GM12801 (cell line): Measurements from ENCODE around the gene BACE2.

Experiments
- TF ChIP-seq, protein P1 (sequence below): IDR thresholded peaks from one replicate; pipeline ENCODE4 v1.5.1; 2011; ENCODE audit warnings: control low read depth; ENCODE audit not compliant: insufficient read length; ENCODE audit errors: extremely low read depth

BACE2 gene

DNA sequence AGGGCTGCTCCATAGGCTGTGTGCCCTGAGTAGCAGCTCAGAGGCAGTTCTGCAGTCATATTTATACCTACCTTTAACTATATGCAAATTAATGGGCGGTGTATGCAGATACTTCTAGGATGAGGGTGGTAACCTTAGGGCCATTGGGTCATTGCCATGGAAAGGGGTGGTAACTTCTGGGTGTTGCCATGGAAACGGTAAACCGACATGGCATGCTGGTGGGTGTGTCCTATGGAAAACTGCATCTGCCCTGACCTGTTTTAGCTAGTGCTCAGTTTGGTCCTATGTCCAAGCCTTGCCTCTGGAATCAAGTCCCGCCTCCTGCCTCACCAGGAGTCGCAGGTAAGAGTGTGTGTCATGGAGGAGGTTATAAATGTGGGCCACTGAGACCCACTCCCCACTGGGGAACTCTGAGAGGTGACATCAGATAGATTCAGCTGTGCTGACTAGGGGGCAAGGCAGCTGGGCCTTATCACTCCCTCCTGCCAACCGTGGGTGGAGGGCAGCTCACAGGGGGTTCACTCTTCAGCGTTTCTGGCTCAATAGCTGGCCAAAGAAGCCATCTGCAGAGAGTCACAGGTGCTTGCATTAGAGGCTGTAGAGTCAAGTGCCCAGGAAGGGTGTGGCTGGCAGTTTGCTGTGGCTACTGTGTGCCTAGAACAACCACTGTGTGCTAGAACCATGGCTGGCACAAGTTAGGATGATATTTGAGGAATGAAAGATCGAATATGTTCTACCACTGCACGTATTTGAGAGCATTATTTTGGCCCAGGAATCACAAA, 19.0 kb downstream of the BACE2 start:
- TF ChIP-seq, protein P1, sequence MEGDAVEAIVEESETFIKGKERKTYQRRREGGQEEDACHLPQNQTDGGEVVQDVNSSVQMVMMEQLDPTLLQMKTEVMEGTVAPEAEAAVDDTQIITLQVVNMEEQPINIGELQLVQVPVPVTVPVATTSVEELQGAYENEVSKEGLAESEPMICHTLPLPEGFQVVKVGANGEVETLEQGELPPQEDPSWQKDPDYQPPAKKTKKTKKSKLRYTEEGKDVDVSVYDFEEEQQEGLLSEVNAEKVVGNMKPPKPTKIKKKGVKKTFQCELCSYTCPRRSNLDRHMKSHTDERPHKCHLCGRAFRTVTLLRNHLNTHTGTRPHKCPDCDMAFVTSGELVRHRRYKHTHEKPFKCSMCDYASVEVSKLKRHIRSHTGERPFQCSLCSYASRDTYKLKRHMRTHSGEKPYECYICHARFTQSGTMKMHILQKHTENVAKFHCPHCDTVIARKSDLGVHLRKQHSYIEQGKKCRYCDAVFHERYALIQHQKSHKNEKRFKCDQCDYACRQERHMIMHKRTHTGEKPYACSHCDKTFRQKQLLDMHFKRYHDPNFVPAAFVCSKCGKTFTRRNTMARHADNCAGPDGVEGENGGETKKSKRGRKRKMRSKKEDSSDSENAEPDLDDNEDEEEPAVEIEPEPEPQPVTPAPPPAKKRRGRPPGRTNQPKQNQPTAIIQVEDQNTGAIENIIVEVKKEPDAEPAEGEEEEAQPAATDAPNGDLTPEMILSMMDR, result no peak

DNA sequence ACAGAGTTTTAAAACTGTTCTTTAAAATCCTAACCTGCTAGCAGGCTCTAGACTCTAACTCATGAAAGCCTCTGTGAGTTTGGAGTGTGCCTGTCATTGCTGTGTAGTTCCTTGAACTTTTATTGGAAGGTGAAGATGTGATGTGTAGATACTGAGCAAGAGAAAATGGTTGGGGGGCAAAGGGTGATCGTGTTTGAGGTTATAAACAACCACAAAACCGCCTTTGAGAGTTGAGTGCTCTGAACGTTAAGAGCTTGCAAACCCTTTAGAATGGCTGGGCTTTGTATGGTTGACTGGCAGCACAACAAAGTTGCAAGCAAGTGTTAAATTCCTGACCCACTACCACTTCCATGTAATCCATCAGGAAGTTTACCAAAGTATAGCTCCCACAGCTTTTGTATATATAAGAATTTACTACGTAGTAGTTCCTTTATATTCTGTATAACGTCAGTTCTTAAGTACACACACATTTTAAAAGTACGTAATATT, 19.6 kb downstream of the BACE2 start:
- TF ChIP-seq, protein P1, result no peak

DNA sequence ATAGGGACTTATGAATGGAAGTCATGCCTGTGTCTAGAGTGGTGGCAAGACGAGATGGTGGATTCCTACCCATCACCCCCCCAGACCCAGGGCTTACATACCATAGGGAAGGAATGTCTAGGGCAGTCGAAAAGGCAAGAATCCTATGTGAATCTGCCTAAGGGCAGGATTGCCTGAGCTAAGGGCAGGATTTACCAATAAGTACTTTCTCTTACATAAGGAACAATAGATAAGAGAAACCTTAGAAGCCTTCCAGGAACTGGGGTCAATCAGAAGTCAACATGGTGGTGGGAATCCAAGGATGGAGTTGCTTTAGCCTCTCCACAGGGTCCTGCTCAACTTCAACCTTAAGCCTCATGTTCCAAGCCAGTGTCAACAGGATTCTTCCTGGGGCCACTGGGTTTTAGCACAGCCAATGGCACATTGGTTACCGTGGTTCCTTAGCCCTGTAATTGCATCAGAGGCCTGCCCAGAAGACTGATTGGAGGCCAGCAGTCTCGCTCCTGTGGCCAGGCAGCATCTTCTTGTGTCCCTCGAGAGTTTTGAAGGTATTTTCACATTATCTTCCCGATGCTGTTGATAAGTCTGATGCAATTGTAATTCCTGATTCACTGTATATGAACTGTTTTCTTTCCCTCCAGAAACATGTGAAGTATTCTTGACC, 20.7 kb downstream of the BACE2 start:
- TF ChIP-seq, protein P1, result no peak

DNA sequence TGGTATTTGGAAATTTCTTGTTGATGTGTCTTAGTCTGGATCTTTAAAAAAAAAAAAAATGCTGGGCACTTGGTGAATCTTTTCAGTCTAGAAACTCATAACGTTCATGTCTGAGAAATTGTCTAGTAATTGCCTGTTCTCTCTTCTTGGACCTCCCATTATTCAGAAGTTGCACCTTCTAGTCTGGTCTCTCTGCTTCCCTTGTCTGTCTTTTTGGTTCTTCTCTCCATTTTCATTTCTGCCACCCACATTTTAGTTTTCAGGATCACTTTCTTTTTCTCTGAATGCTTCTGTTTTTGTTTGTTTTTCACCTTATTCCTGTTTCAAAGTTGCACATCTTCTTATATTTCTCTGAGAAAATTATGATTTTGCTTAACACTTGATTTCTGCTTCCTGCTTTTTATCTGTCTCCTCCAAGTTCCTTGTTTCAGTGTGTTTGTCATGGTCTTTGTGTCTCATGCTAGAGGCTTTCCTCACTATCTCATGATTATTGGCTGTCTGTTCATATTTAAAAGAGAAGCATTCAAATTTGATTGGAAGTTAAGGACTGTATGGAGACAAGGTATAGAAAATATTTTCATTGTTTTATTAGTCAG, 21.3 kb downstream of the BACE2 start:
- TF ChIP-seq, protein P1, result no peak

DNA sequence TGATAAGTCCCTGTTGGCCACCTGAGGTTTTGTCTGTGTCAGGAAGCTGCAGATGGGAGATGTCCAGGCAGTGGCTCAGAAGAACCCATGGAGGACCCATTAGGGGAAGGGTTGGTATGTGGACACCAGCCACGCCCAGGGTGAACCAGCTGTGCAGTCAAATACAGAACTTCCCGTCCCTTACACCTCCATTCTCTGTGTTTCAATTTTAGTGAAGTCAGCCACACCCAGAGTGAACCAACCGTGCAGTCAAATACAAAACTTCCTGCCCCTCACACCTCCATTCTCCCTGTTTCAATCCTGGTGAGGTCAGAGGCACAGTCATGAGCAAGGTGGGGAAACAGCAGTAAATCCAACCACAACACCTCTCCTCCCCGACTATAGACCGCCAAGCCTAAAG, 27.4 kb downstream of the BACE2 start:
- TF ChIP-seq, protein P1, result no peak

DNA sequence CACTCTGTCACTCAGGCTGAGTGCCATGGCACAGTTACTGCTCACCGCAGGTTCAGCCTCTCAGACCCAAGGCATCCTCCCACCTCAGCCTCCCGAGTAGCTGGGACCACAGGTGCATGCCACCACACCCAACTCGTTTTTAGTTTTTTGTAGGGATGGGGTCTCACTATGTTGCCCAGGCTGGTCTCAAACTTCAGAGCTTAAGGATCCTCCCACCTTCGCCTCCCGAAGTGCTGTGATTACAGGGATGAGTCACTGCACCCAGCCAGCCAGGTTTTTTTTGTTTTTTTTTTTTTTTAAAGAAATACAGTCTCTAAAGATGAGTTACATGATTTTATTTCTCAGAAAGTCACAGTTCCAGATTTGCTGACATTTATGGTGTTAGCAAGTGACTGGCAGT, 29.0 kb downstream of the BACE2 start:
- TF ChIP-seq, protein P1, result no peak

DNA sequence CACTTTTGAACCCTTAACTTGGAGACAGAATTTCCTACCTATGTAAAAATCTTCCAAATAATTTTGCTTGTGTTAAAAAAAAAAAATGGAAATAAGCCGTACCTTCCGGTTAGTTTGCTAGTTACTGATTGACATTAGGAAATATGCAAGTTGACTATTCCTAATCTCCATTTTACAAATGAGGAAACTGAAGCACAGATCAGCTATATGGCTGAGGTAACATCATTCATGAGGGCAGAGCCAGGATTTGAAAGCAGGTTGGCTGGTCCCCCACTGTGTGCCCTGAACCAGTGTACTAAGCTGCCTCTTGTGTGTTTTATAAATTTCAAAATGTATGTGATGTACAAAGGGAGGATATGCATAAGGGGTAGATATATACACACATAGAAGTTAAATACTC, 29.6 kb downstream of the BACE2 start:
- TF ChIP-seq, protein P1, result no peak
